A549 (cell line): Measurements from ENCODE around the gene LBH. TPM values are rescaled to one million over a fixed set of nuclear protein-coding genes. Genes with fewer than 3 reads are reported as not detected.

Source experiments
- ATAC-seq, 2 experiments: fragments of 200-7000 bp in 1 of 2; fragments of >200 bp in 1 of 2; cut with Nextera tagmentation in 1 of 2; cut with Tn5 transposase in 1 of 2; 3 replicates each; pipeline versions ENCODE4 v1.8.0 to v1.9.1; 2018 to 2020; ENCODE audit warnings: mild to moderate bottlenecking in 1 of 2, moderate library complexity in 1 of 2
- CTCF ChIA-PET: fragments of 300-600 bp; sonication (Branson Sonifier 250); formaldehyde crosslinking; extraction: SDS; loops from one replicate; lab custom pipeline; 2021; ENCODE audit warnings: antibody characterized with exemption, inconsistent platforms; lab: Yijun Ruan, JAX
- POLR2A ChIA-PET: fragments of 350-600 bp; formaldehyde crosslinking; extraction: SDS; loops from one replicate; lab custom pipeline; 2021; ENCODE audit warnings: antibody characterized with exemption, inconsistent platforms; lab: Yijun Ruan, JAX
- DNase-seq, 2 experiments: peaks; one replicate each; pipeline versions ENCODE4 v3.0.0 to v3.0.0-alpha.2; 2011 to 2016; ENCODE audit warnings: low read depth in 1 of 2, low spot score in 1 of 2
- FAIRE-seq: peaks from 2 replicates; lab custom pipeline; 2011; peaks lifted over from hg19 to GRCh38; lab: Jason Lieb, UNC
- H3K27ac ChIP-seq, 2 experiments: fragments of >200 bp; sonication (Bioruptor Twin); formaldehyde crosslinking; 3 replicates each; pipeline ENCODE4 v1.5.1; 2016 to 2017
- H3K4me1 ChIP-seq: fragments of >200 bp; sonication (Bioruptor Twin); formaldehyde crosslinking; 3 replicates; pipeline ENCODE4 v1.6.1; 2016
- H3K4me2 ChIP-seq: fragments of >200 bp; sonication (Bioruptor Twin); formaldehyde crosslinking; 3 replicates; pipeline ENCODE4 v1.6.1; 2016
- H3K4me3 ChIP-seq: fragments of >200 bp; sonication (Bioruptor Twin); formaldehyde crosslinking; 3 replicates; pipeline ENCODE4 v1.5.1; 2016
- H3K9me3 ChIP-seq: fragments of >200 bp; sonication (Bioruptor Twin); formaldehyde crosslinking; 3 replicates; pipeline ENCODE4 v1.6.1; 2016
- ATOH8 ChIP-seq: fragments of 250-450 bp; sonication (Bioruptor Pico); IDR thresholded peaks from 2 replicates; pipeline ENCODE4 v1.5.0; 2020; ENCODE audit warnings: low read depth, mild to moderate bottlenecking, moderate library complexity
- BCL3 ChIP-seq: fragments of >200 bp; sonication (Bioruptor Twin); formaldehyde crosslinking; IDR thresholded peaks from 3 replicates; pipeline ENCODE4 v1.6.1; 2016
- CTCF ChIP-seq: fragments of >200 bp; sonication (Bioruptor Twin); formaldehyde crosslinking; IDR thresholded peaks from 3 replicates; pipeline ENCODE4 v1.5.1; 2016
- EHMT2 ChIP-seq: fragments of 200-600 bp; sonication (generic); IDR thresholded peaks from 2 replicates; pipeline ENCODE4 v1.6.1; 2016; ENCODE audit warnings: antibody characterized with exemption, low read depth, mild to moderate bottlenecking, moderate library complexity
- ESRRA ChIP-seq: fragments of 150-350 bp; IDR thresholded peaks from 2 replicates; pipeline ENCODE4 v1.6.1; 2014; ENCODE audit warnings: mild to moderate bottlenecking, low read length, borderline replicate concordance
- FOSB ChIP-seq: fragments of 250-450 bp; sonication (Bioruptor Pico); IDR thresholded peaks from 2 replicates; pipeline ENCODE4 v1.5.0; 2020; ENCODE audit warnings: mild to moderate bottlenecking, moderate library complexity
- FOSL2 ChIP-seq, 2 experiments: fragments of 450-650 bp in 1 of 2; fragments of >200 bp in 1 of 2; sonication (Bioruptor Twin) in 1 of 2; formaldehyde crosslinking; IDR thresholded peaks; 2 replicates each; pipeline versions ENCODE4 v1.5.0 to v1.6.1; 2016 to 2020; ENCODE audit warnings: mild to moderate bottlenecking in 1 of 2, moderate library complexity in 1 of 2
- GATA3 ChIP-seq: IDR thresholded peaks from 2 replicates; pipeline ENCODE4 v1.6.1; 2012; ENCODE audit warnings: borderline replicate concordance
- HDAC2 ChIP-seq: fragments of 200-600 bp; sonication (generic); IDR thresholded peaks from 2 replicates; pipeline ENCODE4 v1.6.1; 2016
- HEYL ChIP-seq: fragments of 250-450 bp; sonication (Bioruptor Pico); IDR thresholded peaks from 2 replicates; pipeline ENCODE4 v1.8.0; 2021; ENCODE audit warnings: mild to moderate bottlenecking, moderate library complexity
- HOXB13 ChIP-seq: fragments of 250-450 bp; sonication (Bioruptor Pico); IDR thresholded peaks from 2 replicates; pipeline ENCODE4 v1.5.0; 2020; ENCODE audit warnings: low read depth, mild to moderate bottlenecking, moderate library complexity
- HOXB5 ChIP-seq: fragments of 250-450 bp; sonication (Bioruptor Pico); IDR thresholded peaks from 2 replicates; pipeline ENCODE4 v1.5.0; 2020; ENCODE audit warnings: mild to moderate bottlenecking, moderate library complexity
- KDM1A ChIP-seq: fragments of 200-600 bp; sonication (generic); IDR thresholded peaks from 2 replicates; pipeline ENCODE4 v1.6.1; 2016; ENCODE audit warnings: low read depth, mild to moderate bottlenecking
- MAX ChIP-seq: IDR thresholded peaks from 2 replicates; pipeline ENCODE4 v1.6.1; 2012
- MYC ChIP-seq: IDR thresholded peaks from 2 replicates; pipeline ENCODE4 v1.6.1; 2012; ENCODE audit warnings: mild to moderate bottlenecking, inconsistent platforms, low read length, improper control_type of control experiment, borderline replicate concordance
- NPAS2 ChIP-seq: fragments of 250-450 bp; sonication (Bioruptor Pico); IDR thresholded peaks from 2 replicates; pipeline ENCODE4 v1.8.0; 2022; ENCODE audit warnings: mild to moderate bottlenecking, moderate library complexity, borderline replicate concordance
- POLR2A ChIP-seq: IDR thresholded peaks from 2 replicates; pipeline ENCODE4 v1.6.1; 2012; ENCODE audit warnings: mild to moderate bottlenecking, low read length
- POLR2AphosphoS2 ChIP-seq: conservative IDR thresholded peaks from 2 replicates; pipeline ENCODE4 v1.6.1; 2012; ENCODE audit warnings: low read length, improper control_type of control experiment, inconsistent platforms
- RAD21 ChIP-seq, 2 experiments: fragments of >200 bp in 1 of 2; sonication (Bioruptor Twin) in 1 of 2; formaldehyde crosslinking in 1 of 2; IDR thresholded peaks in 1 of 2; conservative IDR thresholded peaks in 1 of 2; 2 replicates in 1 of 2; 3 replicates in 1 of 2; pipeline ENCODE4 v1.6.1; 2012 to 2018; ENCODE audit warnings: inconsistent platforms in 1 of 2
- RARB ChIP-seq: fragments of 250-450 bp; sonication (Bioruptor Pico); IDR thresholded peaks from 2 replicates; pipeline ENCODE4 v1.8.0; 2021; ENCODE audit warnings: mild to moderate bottlenecking, moderate library complexity
- RNF2 ChIP-seq: fragments of 200-600 bp; sonication (generic); IDR thresholded peaks from 2 replicates; pipeline ENCODE4 v1.6.1; 2016; ENCODE audit warnings: low read depth, mild to moderate bottlenecking, antibody characterized with exemption, moderate library complexity, borderline replicate concordance
- TFCP2L1 ChIP-seq: fragments of 250-450 bp; sonication (Bioruptor Pico); IDR thresholded peaks from 2 replicates; pipeline ENCODE4 v1.5.0; 2021; ENCODE audit warnings: mild to moderate bottlenecking
- TP53 ChIP-seq: fragments of 250-450 bp; sonication (Bioruptor Pico); IDR thresholded peaks from 2 replicates; pipeline ENCODE4 v1.5.0; 2021; ENCODE audit warnings: mild to moderate bottlenecking, moderate library complexity
- ZC3H11A ChIP-seq: fragments of 450-650 bp; IDR thresholded peaks from 2 replicates; pipeline ENCODE4 v1.6.1; 2014; ENCODE audit warnings: antibody characterized with exemption, mild to moderate bottlenecking
- ZFP36 ChIP-seq: fragments of 450-650 bp; IDR thresholded peaks from 2 replicates; pipeline ENCODE4 v1.6.1; 2014; ENCODE audit warnings: borderline replicate concordance; ENCODE audit not compliant: partially characterized antibody
- WGBS: methylation state at CpG from one replicate; pipeline ENCODE4 v1.1.6; 2017; ENCODE audit errors: missing lambda C conversion rate; 5-methylcytosine and 5-hydroxymethylcytosine counted together
- polyA plus RNA-seq, 4 experiments: library from polyadenylated mRNA; depleted of rRNA in 3 of 4; stranded (reverse); fragments of >200 nt; fragmentation: RNase III in 1 of 4; extraction: RNeasy Plus Mini Kit Qiagen cat#74134 plus additional on column Dnase treatment in 1 of 4; gene quantifications; 2 replicates in 3 of 4; 3 replicates in 1 of 4; pipeline ENCODE4 v1.2.3, GENCODE V29; 2011 to 2017

LBH gene
- polyA plus RNA-seq, 2 of the 4 experiments (the other 2 are of a cell fraction) = 163 to 216 TPM

- no peak for TF ChIP-seq ESRRA
- peak; percentile 98 for TF ChIP-seq GATA3
- TF ChIP-seq TP53 (CRISPR knock-in tag) = no peak
- no peak for TF ChIP-seq RNF2
- TF ChIP-seq POLR2AphosphoS2 = no peak
- no peak for TF ChIP-seq CTCF
- TF ChIP-seq HEYL (CRISPR knock-in tag) = no peak
- no peak for TF ChIP-seq POLR2A
- peak in 1 of 2 experiments; percentile 0; a peak in 2 of 5 replicates for TF ChIP-seq RAD21 (conservative IDR thresholded peaks at IDR 0.05 in 1 of 2, IDR thresholded peaks at IDR 0.05 in 1 of 2)
- no peak for TF ChIP-seq HDAC2
- TF ChIP-seq NPAS2 (CRISPR knock-in tag) = no peak
- no peak for TF ChIP-seq MYC
- no peak for TF ChIP-seq BCL3
- peak; percentile 63; the same call in 1 of the 2 replicates for TF ChIP-seq ATOH8 (CRISPR knock-in tag)
- no peak for TF ChIP-seq TFCP2L1 (CRISPR knock-in tag)
- TF ChIP-seq FOSL2 (IDR thresholded peaks at IDR 0.05) = no peak
- TF ChIP-seq FOSL2 (CRISPR knock-in tag; IDR thresholded peaks at IDR 0.05) = peak; percentile 81
- TF ChIP-seq FOSB = no peak
- TF ChIP-seq ZFP36 = no peak
- TF ChIP-seq ZC3H11A = no peak
- no peak for TF ChIP-seq HOXB13 (CRISPR knock-in tag)
- no peak; the same call in 1 of the 2 replicates for TF ChIP-seq HOXB5 (CRISPR knock-in tag)
- no peak for TF ChIP-seq RARB
- no peak for TF ChIP-seq EHMT2
- peak; percentile 65 for TF ChIP-seq MAX
Observed at GRCh38 chr2:30300456-30301221, 69.3 kb downstream of the LBH start (continued).

- H3K9me3 ChIP-seq = no peaks in the 10 kb centered on the region
- CTCF ChIA-PET = interaction anchor here (0.6 to 2.6 kb wide), 10 partner anchors 8 to 405 kb away, joined by 3 to 9 read pairs (median 3); partner anchors contain the start of gene LCLAT1
Observed at GRCh38 chr2:30301551-30301950, 70.2 kb downstream of the LBH start.

More at GRCh38 chr2:30301551-30301950, 70.2 kb downstream of the LBH start:
- peak; percentile 58 to 63; a peak in 4 of 6 replicates for ATAC-seq
- H3K4me1 ChIP-seq = peaks cover 42% of the 10 kb centered on the region
- DNase-seq = peak; percentile 35 to 64
- no peak for TF ChIP-seq KDM1A
- peak; percentile 17; the same call in 1 of the 2 replicates for TF ChIP-seq GATA3
- no peak for TF ChIP-seq FOSL2 (IDR thresholded peaks at IDR 0.05)
- TF ChIP-seq FOSL2 (CRISPR knock-in tag; IDR thresholded peaks at IDR 0.05) = peak; percentile 59
- no peak overlapping the region for H3K4me3 ChIP-seq
- 53% methylated on average over 6 of the region's 7 CpGs for WGBS
- POLR2A ChIA-PET = interaction anchor here (0.6 to 2.4 kb wide), 7 partner anchors 27 to 145 kb away, joined by 3 to 17 read pairs (median 5); partner anchors contain the start of genes LBH and LCLAT1
- H3K27ac ChIP-seq = peak overlapping the region; percentile 80 to 88
- H3K4me2 ChIP-seq = peak overlapping the region; percentile 62
- no peak for FAIRE-seq
